CD14-positive monocyte (primary cell): ENCODE measurements around the gene CMTM1. TPM values are rescaled to one million over a fixed set of nuclear protein-coding genes. Genes with fewer than 3 reads are reported as not detected.

Source experiments
- DNase-seq, 3 donors: peaks; one replicate each; pipeline ENCODE4 v3.0.0-alpha.2; 2011 to 2022
- H2AFZ ChIP-seq: 2 replicates; pipeline ENCODE4 v1.6.0; 2012; ENCODE audit warnings: mild to moderate bottlenecking, low read depth, low read length, inconsistent platforms; ENCODE audit not compliant: insufficient read depth, poor library complexity, severe bottlenecking
- H3K27ac ChIP-seq, 2 donors: 1 replicate in 1 of 2; 2 replicates in 1 of 2; pipeline ENCODE4 v1.5.1; 2012 to 2013; ENCODE audit warnings: low read length in 2 of 2, control low read depth in 1 of 2, inconsistent platforms in 1 of 2, low read depth in 1 of 2, mild to moderate bottlenecking in 1 of 2
- H3K27me3 ChIP-seq, 2 donors: one replicate each; pipeline versions ENCODE4 v1.6.0 to v1.6.1; 2011 to 2013; ENCODE audit warnings: low read length in 2 of 2; ENCODE audit not compliant: control insufficient read depth in 2 of 2, insufficient read depth in 2 of 2
- H3K36me3 ChIP-seq, 2 donors: replicated peaks in 1 of 2; 1 replicate in 1 of 2; 2 replicates in 1 of 2; pipeline versions ENCODE4 v1.5.1 to v1.6.1; 2012 to 2013; ENCODE audit warnings: low read length in 2 of 2, control low read depth in 1 of 2, inconsistent platforms in 1 of 2, mild to moderate bottlenecking in 1 of 2; ENCODE audit not compliant: insufficient read depth in 2 of 2, control insufficient read depth in 1 of 2
- H3K4me1 ChIP-seq, 2 donors: 1 replicate in 1 of 2; 2 replicates in 1 of 2; pipeline versions ENCODE4 v1.5.1 to v1.6.1; 2012 to 2013; ENCODE audit warnings: low read length in 2 of 2, control low read depth in 1 of 2, inconsistent platforms in 1 of 2, mild to moderate bottlenecking in 1 of 2, moderate library complexity in 1 of 2; ENCODE audit not compliant: insufficient read depth in 2 of 2, control insufficient read depth in 1 of 2
- H3K4me2 ChIP-seq: replicated peaks from 2 replicates; pipeline ENCODE3; 2012; ENCODE audit warnings: low read length, moderate library complexity, mild to moderate bottlenecking; ENCODE audit not compliant: poor library complexity, severe bottlenecking; ENCODE audit errors: extremely low read depth
- H3K4me3 ChIP-seq, 3 experiments: fragments of 200-600 bp in 1 of 3; sonication (generic) in 1 of 3; replicated peaks in 1 of 3; 1 replicate in 2 of 3; 2 replicates in 1 of 3; pipeline ENCODE4 v1.5.1; 2011 to 2013; ENCODE audit warnings: low read length in 3 of 3, mild to moderate bottlenecking in 3 of 3, control low read depth in 2 of 3, low read depth in 2 of 3, inconsistent platforms in 1 of 3, moderate library complexity in 1 of 3
- H3K79me2 ChIP-seq: 2 replicates; pipeline ENCODE4 v1.6.0; 2012; ENCODE audit warnings: mild to moderate bottlenecking, control low read depth, inconsistent platforms, low read length, moderate library complexity; ENCODE audit not compliant: insufficient read depth
- H3K9ac ChIP-seq: 2 replicates; pipeline ENCODE4 v1.6.0; 2017; ENCODE audit warnings: low read length, mild to moderate bottlenecking; ENCODE audit not compliant: insufficient read depth, poor library complexity, severe bottlenecking
- H3K9me3 ChIP-seq, 2 donors: replicated peaks in 1 of 2; 1 replicate in 1 of 2; 2 replicates in 1 of 2; pipeline versions ENCODE4 v1.5.1 to v1.6.1; 2012 to 2013; ENCODE audit warnings: low read length in 2 of 2, control low read depth in 1 of 2; ENCODE audit not compliant: control insufficient read depth in 1 of 2, insufficient read depth in 1 of 2
- H4K20me1 ChIP-seq: 2 replicates; pipeline ENCODE4 v1.6.0; 2012; ENCODE audit warnings: mild to moderate bottlenecking, low read length, control low read depth, moderate library complexity; ENCODE audit not compliant: insufficient read depth
- H3K27ac Mint-ChIP-seq, 7 donors: one replicate each; pipeline ENCODE4 v1.8.0; 2020; ENCODE audit warnings: mild to moderate bottlenecking in 7 of 7, mixed read lengths in 7 of 7, moderate library complexity in 6 of 7, inconsistent platforms in 2 of 7
- H3K27me3 Mint-ChIP-seq, 3 donors: one replicate each; pipeline ENCODE4 v1.8.0; 2021 to 2022; ENCODE audit warnings: low read depth in 3 of 3, mild to moderate bottlenecking in 3 of 3, mixed read lengths in 3 of 3, moderate library complexity in 3 of 3, inconsistent platforms in 1 of 3
- H3K36me3 Mint-ChIP-seq, 2 donors: one replicate each; pipeline ENCODE4 v1.8.0; 2020; ENCODE audit warnings: mixed read lengths in 2 of 2, inconsistent platforms in 1 of 2, mild to moderate bottlenecking in 1 of 2
- H3K4me1 Mint-ChIP-seq: one replicate; pipeline ENCODE4 v1.8.0; 2020; ENCODE audit warnings: mild to moderate bottlenecking, mixed read lengths
- H3K4me3 Mint-ChIP-seq, 2 donors: one replicate each; pipeline ENCODE4 v1.8.0; 2020; ENCODE audit warnings: mild to moderate bottlenecking in 2 of 2, mixed read lengths in 2 of 2, moderate library complexity in 1 of 2
- H3K9me3 Mint-ChIP-seq, 7 donors: one replicate each; pipeline ENCODE4 v1.8.0; 2020 to 2022; ENCODE audit warnings: mixed read lengths in 7 of 7, mild to moderate bottlenecking in 6 of 7, moderate library complexity in 6 of 7, inconsistent platforms in 2 of 7
- WGBS: methylation state at CpG from one replicate; pipeline ENCODE4 v1.1.5; 2013; ENCODE audit warnings: missing lambda C conversion rate; ENCODE audit not compliant: insufficient coverage; 5-methylcytosine and 5-hydroxymethylcytosine counted together
- intact Hi-C, 2 donors: fragments of 100-400 bp; cut with micrococcal nuclease; formaldehyde crosslinking; loops; one replicate each; pipeline versions ENCODE4 v1.15.0 to v1.15.1; 2023
- polyA plus RNA-seq, 3 donors: library from polyadenylated mRNA; depleted of rRNA in 1 of 3; unstranded in 2 of 3; stranded (reverse) in 1 of 3; fragments of 300-500 nt in 2 of 3; fragments of >200 nt in 1 of 3; fragmentation: Illumina TruSeq in 2 of 3; gene quantifications; 1 replicate in 2 of 3; 2 replicates in 1 of 3; pipeline ENCODE4 v1.2.3, GENCODE V29; 2012 to 2021
- TF ChIP-seq, protein P1 (sequence below): fragments of 200-600 bp; IDR thresholded peaks from one replicate; pipeline ENCODE4 v1.8.0; 2022; ENCODE audit warnings: antibody characterized with exemption, mild to moderate bottlenecking

Gene CMTM1
- polyA plus RNA-seq, 3 donors: 1.6 to 3.3 (median 2.5) TPM

- Histone ChIP-seq H2AFZ (no peak overlapping the region), H3K36me3 (no peaks in the 10 kb centered on the region), H3K9ac (no peak overlapping the region), H3K4me3 (peak overlapping the region in 2 of 3 experiments; percentile 29 to 68), H3K9me3 (no peaks in the 10 kb centered on the region), H3K27me3 (no peaks in the 10 kb centered on the region), H3K4me1 (peaks cover 65 to 72% of the 10 kb centered on the region in 2 donors), H3K4me2 (peak overlapping the region; percentile 71), H3K79me2 (no peaks in the 10 kb centered on the region), H4K20me1 (no peaks in the 10 kb centered on the region), H3K27ac (peak overlapping the region in 1 of 2 donors; percentile 9)
- TF ChIP-seq, protein P1, sequence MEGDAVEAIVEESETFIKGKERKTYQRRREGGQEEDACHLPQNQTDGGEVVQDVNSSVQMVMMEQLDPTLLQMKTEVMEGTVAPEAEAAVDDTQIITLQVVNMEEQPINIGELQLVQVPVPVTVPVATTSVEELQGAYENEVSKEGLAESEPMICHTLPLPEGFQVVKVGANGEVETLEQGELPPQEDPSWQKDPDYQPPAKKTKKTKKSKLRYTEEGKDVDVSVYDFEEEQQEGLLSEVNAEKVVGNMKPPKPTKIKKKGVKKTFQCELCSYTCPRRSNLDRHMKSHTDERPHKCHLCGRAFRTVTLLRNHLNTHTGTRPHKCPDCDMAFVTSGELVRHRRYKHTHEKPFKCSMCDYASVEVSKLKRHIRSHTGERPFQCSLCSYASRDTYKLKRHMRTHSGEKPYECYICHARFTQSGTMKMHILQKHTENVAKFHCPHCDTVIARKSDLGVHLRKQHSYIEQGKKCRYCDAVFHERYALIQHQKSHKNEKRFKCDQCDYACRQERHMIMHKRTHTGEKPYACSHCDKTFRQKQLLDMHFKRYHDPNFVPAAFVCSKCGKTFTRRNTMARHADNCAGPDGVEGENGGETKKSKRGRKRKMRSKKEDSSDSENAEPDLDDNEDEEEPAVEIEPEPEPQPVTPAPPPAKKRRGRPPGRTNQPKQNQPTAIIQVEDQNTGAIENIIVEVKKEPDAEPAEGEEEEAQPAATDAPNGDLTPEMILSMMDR: no peak
- peak overlapping the region; percentile 25 to 78 (median 41) for H3K27ac Mint-ChIP-seq
- peaks cover 0 to 6% (median 3%) of the 10 kb centered on the region in 3 donors for H3K27me3 Mint-ChIP-seq
- peak overlapping the region; percentile 66 to 86 for H3K4me3 Mint-ChIP-seq
- peak in 2 of 3 donors; percentile 48 to 55 for DNase-seq
- intact Hi-C loops: no loop called here
- 0% methylated on average over 3 of the region's 8 CpGs for WGBS
- peaks cover 68% of the 10 kb centered on the region for H3K4me1 Mint-ChIP-seq
- H3K36me3 Mint-ChIP-seq: peaks cover 2 to 5% of the 10 kb centered on the region in 2 donors
- peaks cover 0 to 6% (median 2%) of the 10 kb centered on the region in 7 donors for H3K9me3 Mint-ChIP-seq
Observed at GRCh38 chr16:66590322-66590721, 24.1 kb downstream of the CMTM1 start.

DNA sequence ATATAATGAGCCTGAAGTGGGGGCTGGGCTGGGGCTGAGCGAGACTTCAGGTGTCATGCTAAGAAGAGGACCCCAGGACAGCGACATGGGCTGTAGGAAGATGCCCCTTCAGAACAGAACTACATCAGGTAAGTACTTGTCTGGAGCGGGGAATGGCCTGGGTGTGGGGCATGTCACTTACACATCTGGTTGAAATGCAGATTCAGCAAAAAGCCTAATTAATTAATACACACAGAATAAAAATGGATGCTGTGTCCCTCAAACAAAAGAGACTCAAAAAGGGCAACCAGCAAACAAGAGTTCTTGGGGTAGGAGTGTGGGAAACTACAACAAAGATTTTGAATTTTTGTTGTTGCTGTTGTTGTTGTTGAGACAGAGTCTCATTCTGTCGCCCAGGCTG, 24.8 kb downstream of the CMTM1 start:
- Mint-ChIP-seq H3K27ac (no peak overlapping the region), H3K27me3 (peaks cover 0 to 6% (median 3%) of the 10 kb centered on the region in 3 donors), H3K4me3 (no peak overlapping the region), H3K4me1 (peaks cover 61% of the 10 kb centered on the region), H3K9me3 (peaks cover 0 to 6% (median 2%) of the 10 kb centered on the region in 7 donors), H3K36me3 (peaks cover 2 to 5% of the 10 kb centered on the region in 2 donors)
- H3K79me2 ChIP-seq: no peaks in the 10 kb centered on the region
- peaks cover 58 to 66% of the 10 kb centered on the region in 2 donors for H3K4me1 ChIP-seq
- DNase-seq: no peak
- H3K9ac ChIP-seq: no peak overlapping the region
- intact Hi-C loops: no loop called here
- no peaks in the 10 kb centered on the region for H3K27me3 ChIP-seq
- H3K36me3 ChIP-seq: no peaks in the 10 kb centered on the region
- H3K27ac ChIP-seq: no peak overlapping the region
- no peak overlapping the region for H3K4me3 ChIP-seq
- H3K9me3 ChIP-seq: no peaks in the 10 kb centered on the region
- TF ChIP-seq, protein P1: no peak
- H3K4me2 ChIP-seq: no peak overlapping the region
- WGBS: 100% methylated on average over 1 of the region's 4 CpGs
- no peaks in the 10 kb centered on the region for H4K20me1 ChIP-seq
- H2AFZ ChIP-seq: no peak overlapping the region
